Measurements from ENCODE around the gene MINK1.
A peak's percentile ranks its signal among the peaks of the same experiment; 100 is the strongest.
"Not testable (repeated sequence)": the region's sequence is repeated elsewhere in the genome, so short reads cannot be mapped to it uniquely, and the experiment has no call there.

MINK1 gene

DNA sequence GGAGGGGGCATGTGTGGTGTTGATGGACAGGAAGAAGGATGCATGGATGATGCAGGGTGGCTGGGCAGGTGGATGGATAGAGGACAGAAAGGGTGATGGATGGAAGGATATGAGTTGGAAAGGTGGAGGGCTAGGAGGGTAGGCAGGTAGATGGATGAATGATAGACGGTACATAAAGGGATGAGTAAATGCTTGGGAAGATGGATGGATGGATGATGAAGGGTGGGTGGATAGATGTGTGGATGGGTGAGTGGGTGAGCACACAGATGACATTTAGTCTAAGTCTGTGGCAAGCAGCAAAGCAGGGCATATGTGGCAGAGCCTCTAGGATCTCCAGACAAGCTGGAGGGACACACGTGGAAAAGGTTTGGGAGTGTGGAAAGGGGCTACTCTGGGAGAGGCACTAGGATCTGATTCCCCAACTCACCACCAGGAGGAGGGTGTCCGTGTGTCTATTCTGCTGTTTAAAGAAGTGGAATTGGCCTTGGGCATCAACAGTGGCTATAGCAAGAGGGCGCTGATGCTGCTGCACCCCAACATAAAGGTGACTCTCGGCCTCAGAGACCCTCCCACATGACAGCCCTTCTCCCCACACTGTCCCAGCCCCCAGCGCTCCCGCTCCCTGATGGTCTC is 18.0 kb upstream of the MINK1 start:
- ChIA-PET CTCF (interaction anchor here (1.5 kb wide), 1 partner anchor 74 kb away, joined by 4 read pairs; no protein-coding TSS in a partner anchor), POLR2A (no interaction called here)
- TF ChIP-seq, protein P1, sequence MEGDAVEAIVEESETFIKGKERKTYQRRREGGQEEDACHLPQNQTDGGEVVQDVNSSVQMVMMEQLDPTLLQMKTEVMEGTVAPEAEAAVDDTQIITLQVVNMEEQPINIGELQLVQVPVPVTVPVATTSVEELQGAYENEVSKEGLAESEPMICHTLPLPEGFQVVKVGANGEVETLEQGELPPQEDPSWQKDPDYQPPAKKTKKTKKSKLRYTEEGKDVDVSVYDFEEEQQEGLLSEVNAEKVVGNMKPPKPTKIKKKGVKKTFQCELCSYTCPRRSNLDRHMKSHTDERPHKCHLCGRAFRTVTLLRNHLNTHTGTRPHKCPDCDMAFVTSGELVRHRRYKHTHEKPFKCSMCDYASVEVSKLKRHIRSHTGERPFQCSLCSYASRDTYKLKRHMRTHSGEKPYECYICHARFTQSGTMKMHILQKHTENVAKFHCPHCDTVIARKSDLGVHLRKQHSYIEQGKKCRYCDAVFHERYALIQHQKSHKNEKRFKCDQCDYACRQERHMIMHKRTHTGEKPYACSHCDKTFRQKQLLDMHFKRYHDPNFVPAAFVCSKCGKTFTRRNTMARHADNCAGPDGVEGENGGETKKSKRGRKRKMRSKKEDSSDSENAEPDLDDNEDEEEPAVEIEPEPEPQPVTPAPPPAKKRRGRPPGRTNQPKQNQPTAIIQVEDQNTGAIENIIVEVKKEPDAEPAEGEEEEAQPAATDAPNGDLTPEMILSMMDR (IDR thresholded peaks at IDR 0.05; ENCODE audit: insufficient read depth, low read length, missing control alignments), result peak; percentile 20
- DNase-seq (ENCODE audit: low read depth, low spot score), result no peak
- H3K4me3 ChIP-seq (ENCODE audit: low read depth, low read length), result no peak overlapping the region

DNA sequence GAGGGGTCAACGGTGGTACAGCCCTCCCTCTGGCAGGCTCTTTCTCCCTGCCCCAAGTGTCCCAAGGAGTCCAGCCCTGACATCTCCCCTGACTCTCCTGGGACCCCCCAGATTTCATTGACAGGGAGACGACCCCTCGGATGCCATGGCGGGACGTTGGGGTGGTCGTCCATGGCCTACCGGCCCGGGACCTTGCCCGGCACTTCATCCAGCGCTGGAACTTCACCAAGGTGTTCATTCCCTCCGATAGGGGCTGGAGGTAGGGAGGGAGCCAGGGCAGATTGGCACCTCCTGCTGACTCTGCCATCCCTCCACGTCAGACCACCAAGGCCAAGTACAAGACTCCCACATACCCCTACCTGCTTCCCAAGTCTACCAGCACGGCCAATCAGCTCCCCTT is 16.3 kb upstream of the MINK1 start:
- POLR2A ChIA-PET, result no interaction called here
- CTCF ChIA-PET, result interaction anchor here (1.2 kb wide), 1 partner anchor 163 kb away, joined by 3 read pairs; no protein-coding TSS in a partner anchor
- TF ChIP-seq, protein P1 (IDR thresholded peaks at IDR 0.05; ENCODE audit: insufficient read depth, low read length, missing control alignments), result no peak
- H3K4me3 ChIP-seq (ENCODE audit: low read depth, low read length), result no peak overlapping the region
- no peak for DNase-seq (ENCODE audit: low read depth, low spot score)

DNA sequence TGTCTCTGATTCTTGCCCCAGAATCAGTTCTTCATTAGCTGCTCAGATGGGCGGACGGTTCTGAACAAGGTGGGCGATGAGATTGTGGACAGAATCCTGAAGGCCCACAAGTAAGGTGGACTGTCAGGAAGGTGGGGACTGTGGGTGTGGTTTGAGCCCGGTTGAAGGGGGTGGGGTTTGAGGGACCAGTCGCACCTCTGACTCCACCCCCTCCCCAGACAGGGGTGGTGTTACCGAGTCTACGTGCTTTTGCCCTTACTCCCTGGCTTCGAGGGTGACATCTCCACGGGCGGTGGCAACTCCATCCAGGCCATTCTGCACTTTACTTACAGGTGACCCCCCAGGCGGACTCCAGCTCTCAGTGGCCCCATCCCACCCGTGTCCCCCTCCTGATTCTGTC is 14.9 kb upstream of the MINK1 start:
- no peak for DNase-seq (ENCODE audit: low read depth, low spot score)
- no peak overlapping the region for H3K4me3 ChIP-seq (ENCODE audit: low read depth, low read length)
- TF ChIP-seq, protein P1 (IDR thresholded peaks at IDR 0.05; ENCODE audit: insufficient read depth, low read length, missing control alignments), result no peak
- POLR2A ChIA-PET, result interaction anchor here (1.3 kb wide), 1 partner anchor 11 kb away, joined by 3 read pairs; the partner anchor contains the start of gene PLD2
- CTCF ChIA-PET, result interaction anchor here (1.8 kb wide), 1 partner anchor 85 kb away, joined by 4 read pairs; the partner anchor contains the start of gene CHRNE

DNA sequence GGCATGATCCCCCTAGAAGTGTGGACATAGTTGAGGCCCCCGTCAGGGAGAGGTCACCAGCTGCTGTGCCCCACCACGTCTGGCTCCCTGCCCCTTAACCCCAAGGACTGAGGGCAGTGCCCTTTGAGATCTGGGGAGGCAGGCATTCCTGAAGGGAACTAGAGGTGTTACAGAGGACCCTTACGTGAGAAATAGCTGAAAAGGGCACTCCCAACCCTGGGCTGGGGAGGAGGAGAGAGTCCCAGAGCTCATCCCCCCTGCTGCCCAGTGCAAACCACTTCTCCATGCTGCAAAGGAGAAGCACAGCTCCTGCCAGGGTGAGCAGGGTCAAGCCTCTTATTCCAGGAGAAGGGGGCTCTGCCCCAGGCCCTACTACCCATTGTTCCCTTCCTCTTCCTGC is 10.3 kb upstream of the MINK1 start:
- TF ChIP-seq, protein P1 (IDR thresholded peaks at IDR 0.05; ENCODE audit: insufficient read depth, low read length, missing control alignments), result no peak
- H3K4me3 ChIP-seq (ENCODE audit: low read depth, low read length), result no peak overlapping the region
- CTCF ChIA-PET, result no interaction called here
- POLR2A ChIA-PET, result no interaction called here
- DNase-seq (ENCODE audit: low read depth, low spot score), result no peak

DNA sequence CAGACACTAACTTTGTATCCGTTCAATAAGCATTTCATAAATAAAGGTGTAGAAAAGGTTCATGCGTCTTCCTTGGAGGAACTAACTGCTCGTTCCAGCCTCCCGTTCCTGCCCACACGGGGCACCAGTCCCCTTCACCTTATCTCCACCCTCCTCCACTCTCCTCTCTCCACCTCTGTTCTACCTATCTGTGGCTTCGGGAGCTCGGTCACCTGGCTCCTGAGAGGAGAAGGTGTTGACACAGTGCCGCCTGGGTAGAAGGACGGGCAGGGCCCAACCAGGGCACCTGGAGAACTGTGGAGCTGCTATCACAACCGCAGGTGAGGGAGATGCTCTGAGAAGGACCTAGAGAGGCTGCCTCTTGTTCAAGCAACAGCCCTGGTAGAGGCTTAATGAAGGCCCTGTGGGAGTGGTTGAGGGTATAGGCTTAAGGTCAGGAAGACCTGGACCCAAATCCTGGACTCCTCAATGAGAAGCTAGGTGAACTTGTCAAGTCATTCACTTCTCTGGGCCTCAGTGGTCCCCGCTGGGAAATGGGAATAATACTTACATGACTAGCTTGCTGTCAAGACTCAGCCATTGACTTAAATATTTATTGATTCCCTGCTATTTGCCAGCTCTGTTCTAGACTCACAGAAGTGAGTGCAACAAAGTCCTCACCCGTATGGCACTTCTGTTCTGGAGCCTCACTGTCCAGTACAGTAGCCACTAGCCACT is 9.6 kb upstream of the MINK1 start:
- ChIA-PET CTCF (no interaction called here), POLR2A (interaction anchor here (0.9 kb wide), 1 partner anchor 14 kb away, joined by 3 read pairs; no protein-coding TSS in a partner anchor)
- no peak for DNase-seq (ENCODE audit: low read depth, low spot score)
- TF ChIP-seq, protein P1 (IDR thresholded peaks at IDR 0.05; ENCODE audit: insufficient read depth, low read length, missing control alignments), result no peak
- no peak overlapping the region for H3K4me3 ChIP-seq (ENCODE audit: low read depth, low read length)

DNA sequence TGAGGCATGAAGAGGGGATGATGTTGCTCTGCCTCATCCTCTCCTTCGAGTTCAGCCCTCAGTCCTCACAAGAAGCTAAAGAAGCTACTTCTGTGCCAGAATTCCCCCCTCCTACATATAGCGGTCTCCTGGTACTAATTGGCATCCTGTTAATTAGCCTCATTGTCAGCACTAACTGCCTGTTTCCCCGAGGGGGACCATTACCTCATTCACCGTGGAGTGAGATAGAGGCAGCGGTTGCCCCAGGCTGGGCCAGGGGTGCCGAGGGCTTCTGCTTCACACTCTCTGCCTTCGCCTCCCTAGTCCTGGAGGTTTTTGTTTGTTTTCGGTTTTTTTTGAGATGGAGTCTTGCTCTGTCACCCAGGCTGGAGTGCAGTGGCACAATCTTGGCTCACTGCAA is 5.7 kb upstream of the MINK1 start:
- POLR2A ChIA-PET, result no interaction called here
- H3K4me3 ChIP-seq (ENCODE audit: low read depth, low read length), result no peak overlapping the region
- TF ChIP-seq, protein P1 (IDR thresholded peaks at IDR 0.05; ENCODE audit: insufficient read depth, low read length, missing control alignments), result no peak
- CTCF ChIA-PET, result no interaction called here
- no peak for DNase-seq (ENCODE audit: low read depth, low spot score)

DNA sequence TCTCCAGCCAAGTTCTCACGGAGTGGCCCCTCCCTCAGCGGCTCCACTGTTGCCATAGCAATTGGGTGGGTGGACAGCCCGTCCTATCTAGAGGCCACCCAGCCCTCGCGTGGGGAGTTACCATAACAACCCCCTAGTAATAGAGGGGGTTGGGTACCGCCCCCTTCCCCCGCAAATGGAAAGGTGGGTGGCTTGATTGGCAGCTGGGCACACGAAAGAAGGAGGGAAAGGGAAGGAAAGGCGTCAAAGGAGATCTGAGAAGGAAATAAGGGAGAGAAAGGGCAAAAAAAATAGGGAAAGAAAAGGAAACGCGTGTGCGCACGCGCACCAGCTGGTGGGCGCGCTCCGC is 337 bp upstream of the MINK1 start:
- H3K4me3 ChIP-seq (ENCODE audit: low read depth, low read length), result peak overlapping the region; percentile 83
- CTCF ChIA-PET; DNase-seq (ENCODE audit: low read depth, low spot score); POLR2A ChIA-PET: not testable (repeated sequence)
